Mucosa of stomach (tissue), 1 donor: ENCODE data around the gene PCED1B.
"Not testable (repeated sequence)": the region's sequence is repeated elsewhere in the genome, so short reads cannot be mapped to it uniquely, and the experiment has no call there.

Experiments used
- H3K27me3 ChIP-seq: one replicate; pipeline ENCODE4 v1.7.0; 2013; ENCODE audit warnings: mild to moderate bottlenecking, low read length; ENCODE audit not compliant: control insufficient read depth, insufficient read depth
- H3K36me3 ChIP-seq: one replicate; pipeline ENCODE4 v1.7.0; 2013; ENCODE audit warnings: low read length; ENCODE audit not compliant: control insufficient read depth, insufficient read depth
- H3K4me1 ChIP-seq: one replicate; pipeline ENCODE4 v1.7.0; 2013; ENCODE audit warnings: mild to moderate bottlenecking, low read length; ENCODE audit not compliant: control insufficient read depth, insufficient read depth
- H3K4me3 ChIP-seq: one replicate; pipeline ENCODE4 v1.7.0; 2013; ENCODE audit warnings: low read length
- H3K9ac ChIP-seq: one replicate; pipeline ENCODE4 v1.7.0; 2013; ENCODE audit warnings: mild to moderate bottlenecking, low read length, moderate library complexity
- H3K9me3 ChIP-seq: one replicate; pipeline ENCODE4 v1.7.0; 2013; ENCODE audit warnings: mild to moderate bottlenecking, low read length, moderate library complexity; ENCODE audit not compliant: control insufficient read depth
- donor health status: Pancreatic carcinoma.

PCED1B gene

DNA sequence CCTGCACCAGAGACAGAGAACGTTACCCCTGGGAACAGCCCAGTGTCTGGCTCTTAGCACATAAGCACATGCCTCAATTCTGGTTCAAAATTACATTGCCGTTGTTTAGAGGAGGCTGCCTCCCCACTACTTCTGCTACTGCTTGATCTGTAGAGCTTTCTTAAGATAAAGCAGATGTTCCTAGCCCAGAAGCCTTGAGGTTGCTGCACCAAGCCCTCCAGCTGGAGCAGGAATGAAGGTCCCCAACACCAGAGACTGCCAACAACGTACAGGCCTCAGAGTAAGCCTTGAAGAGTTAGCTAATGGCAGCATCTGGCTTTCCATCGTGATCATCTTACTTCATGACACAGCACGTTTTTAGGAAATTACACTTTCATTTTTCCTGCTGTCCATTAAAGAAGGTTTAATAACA, 35.1 kb downstream of the PCED1B start:
- H3K4me3 ChIP-seq: no peak overlapping the region
- no peak overlapping the region for H3K9ac ChIP-seq
- no peaks in the 10 kb centered on the region for H3K9me3 ChIP-seq
- no peaks in the 10 kb centered on the region for H3K36me3 ChIP-seq
- H3K27me3 ChIP-seq: no peaks in the 10 kb centered on the region
- H3K4me1 ChIP-seq: no peaks in the 10 kb centered on the region

DNA sequence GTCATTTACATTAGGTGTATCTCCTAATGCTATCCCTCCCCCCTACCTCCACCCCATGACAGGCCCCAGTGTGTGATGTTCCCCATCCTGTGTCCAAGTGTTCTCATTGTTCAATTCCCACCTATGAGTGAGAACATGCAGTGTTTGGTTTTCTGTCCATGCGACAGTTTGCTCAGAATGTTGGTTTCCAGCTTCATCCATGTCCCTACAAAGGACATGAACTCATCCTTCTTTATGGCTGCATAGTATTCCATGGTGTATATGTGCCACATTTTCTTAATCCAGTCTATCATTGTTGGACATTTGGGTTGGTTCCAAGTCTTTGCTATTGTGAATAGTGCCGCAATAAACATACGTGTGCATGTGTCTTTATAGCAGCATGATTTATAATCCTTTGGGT, 37.9 kb downstream of the PCED1B start:
- H3K4me1 ChIP-seq, H3K9me3 ChIP-seq, H3K36me3 ChIP-seq, H3K9ac ChIP-seq, H3K27me3 ChIP-seq, H3K4me3 ChIP-seq: not testable (repeated sequence)

DNA sequence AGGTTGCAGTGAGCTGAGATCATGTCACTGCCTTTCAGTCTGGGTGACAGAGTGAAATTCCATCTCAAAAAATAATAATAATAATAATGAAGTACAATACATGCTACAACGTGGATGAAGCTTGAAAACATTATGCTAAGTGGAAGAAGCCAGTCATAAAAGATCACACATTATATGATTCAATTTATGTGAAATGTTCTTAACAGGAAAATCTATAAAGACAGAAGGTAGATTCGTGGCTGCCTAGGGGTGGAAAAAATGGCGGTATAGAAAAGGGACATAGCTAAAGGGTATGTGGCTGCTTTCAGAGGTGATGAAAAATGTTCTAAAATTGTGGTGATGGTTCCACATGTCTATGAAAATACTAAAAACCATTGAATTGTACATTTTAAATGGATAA, 41.3 kb downstream of the PCED1B start:
- no peaks in the 10 kb centered on the region for H3K36me3 ChIP-seq
- H3K4me3 ChIP-seq: no peak overlapping the region
- no peaks in the 10 kb centered on the region for H3K4me1 ChIP-seq
- H3K9me3 ChIP-seq: no peaks in the 10 kb centered on the region
- H3K27me3 ChIP-seq: no peaks in the 10 kb centered on the region
- H3K9ac ChIP-seq: no peak overlapping the region

- Histone ChIP-seq H3K9ac (no peak overlapping the region), H3K4me1 (no peaks in the 10 kb centered on the region), H3K27me3 (no peaks in the 10 kb centered on the region), H3K9me3 (no peaks in the 10 kb centered on the region), H3K4me3 (no peak overlapping the region), H3K36me3 (no peaks in the 10 kb centered on the region)
Measured at GRCh38 chr12:47121146-47121545, 41.7 kb downstream of the PCED1B start.

- Histone ChIP-seq H3K9ac (no peak overlapping the region), H3K36me3 (no peaks in the 10 kb centered on the region), H3K4me1 (no peaks in the 10 kb centered on the region), H3K4me3 (no peak overlapping the region), H3K9me3 (no peaks in the 10 kb centered on the region), H3K27me3 (no peaks in the 10 kb centered on the region)
Measured at GRCh38 chr12:47122602-47123001, 43.2 kb downstream of the PCED1B start.

DNA sequence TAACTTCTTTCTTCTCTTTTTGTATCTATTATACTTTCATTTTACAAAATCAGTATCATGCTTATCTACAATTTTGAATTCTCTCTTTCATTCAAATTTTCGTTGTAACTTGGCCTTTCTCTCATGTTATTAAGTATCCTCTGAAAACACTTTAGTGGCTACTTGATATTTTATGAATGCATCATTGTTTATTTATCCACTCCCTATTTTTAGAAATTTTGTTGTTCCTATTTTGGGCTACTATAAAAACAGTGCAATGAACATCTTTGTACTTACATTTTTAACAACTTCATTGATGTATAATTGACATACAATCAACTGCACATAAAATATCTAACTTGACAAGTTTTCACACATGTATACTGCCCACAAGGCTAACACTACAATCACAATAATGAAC, 44.3 kb downstream of the PCED1B start:
- no peaks in the 10 kb centered on the region for H3K36me3 ChIP-seq
- no peak overlapping the region for H3K4me3 ChIP-seq
- H3K27me3 ChIP-seq: no peaks in the 10 kb centered on the region
- H3K9me3 ChIP-seq: no peaks in the 10 kb centered on the region
- H3K9ac ChIP-seq: no peak overlapping the region
- H3K4me1 ChIP-seq: no peaks in the 10 kb centered on the region

- Histone ChIP-seq H3K36me3 (no peaks in the 10 kb centered on the region), H3K9ac (no peak overlapping the region), H3K27me3 (no peaks in the 10 kb centered on the region), H3K4me3 (no peak overlapping the region), H3K4me1 (no peaks in the 10 kb centered on the region), H3K9me3 (no peaks in the 10 kb centered on the region)
Measured at GRCh38 chr12:47124451-47124850, 45.0 kb downstream of the PCED1B start.

- Histone ChIP-seq H3K27me3 (no peaks in the 10 kb centered on the region), H3K36me3 (no peaks in the 10 kb centered on the region), H3K9ac (no peak overlapping the region), H3K4me3 (no peak overlapping the region), H3K4me1 (no peaks in the 10 kb centered on the region), H3K9me3 (no peaks in the 10 kb centered on the region)
Measured at GRCh38 chr12:47126246-47126645, 46.8 kb downstream of the PCED1B start.

DNA sequence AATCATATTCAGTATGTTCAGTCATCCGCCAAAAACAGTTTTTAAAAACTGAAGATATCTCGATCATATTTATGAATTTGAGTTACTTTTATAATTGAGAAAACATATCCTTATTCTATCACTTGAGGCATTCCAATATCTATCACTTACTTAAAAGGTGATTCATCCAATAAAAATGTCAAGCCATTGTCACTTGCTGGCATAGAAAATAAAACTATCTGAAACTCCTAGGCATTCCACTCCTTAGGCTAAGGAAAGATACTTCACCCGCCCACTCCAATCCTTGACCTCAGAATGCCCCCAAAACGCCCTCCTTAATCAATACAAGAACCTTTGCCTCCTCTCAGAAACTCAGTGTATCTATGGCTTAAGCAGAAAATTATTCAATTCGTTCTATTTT, 51.6 kb downstream of the PCED1B start:
- Histone ChIP-seq H3K4me1 (no peaks in the 10 kb centered on the region), H3K27me3 (no peaks in the 10 kb centered on the region), H3K4me3 (no peak overlapping the region), H3K9me3 (no peaks in the 10 kb centered on the region), H3K9ac (no peak overlapping the region), H3K36me3 (no peaks in the 10 kb centered on the region)

GRCh38 chr12:47134005-47134404, 54.6 kb downstream of the PCED1B start:
- no peaks in the 10 kb centered on the region for H3K27me3 ChIP-seq
- H3K4me3 ChIP-seq: no peak overlapping the region
- H3K9me3 ChIP-seq: no peaks in the 10 kb centered on the region
- H3K36me3 ChIP-seq: no peaks in the 10 kb centered on the region
- H3K9ac ChIP-seq: no peak overlapping the region
- no peaks in the 10 kb centered on the region for H3K4me1 ChIP-seq

DNA sequence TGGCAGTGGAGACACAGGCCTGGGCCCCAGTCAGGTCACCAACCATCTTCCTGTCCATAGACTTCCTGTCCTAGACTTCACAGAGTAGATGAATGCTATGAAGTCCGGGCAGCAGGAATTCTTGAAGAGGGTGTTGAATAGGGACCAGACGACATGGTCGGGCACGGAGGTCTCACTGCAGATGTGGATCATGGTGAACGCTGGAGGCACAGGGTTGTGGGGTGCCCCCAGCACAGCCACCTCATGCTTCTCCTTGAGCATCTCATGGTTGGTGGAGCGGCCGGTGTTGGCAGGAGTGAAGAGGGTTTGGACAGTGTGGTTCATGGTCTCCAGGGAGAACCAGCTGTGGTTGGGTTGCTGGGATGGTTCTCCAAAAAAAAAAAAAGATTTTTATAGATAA, 56.2 kb downstream of the PCED1B start:
- Histone ChIP-seq H3K4me3 (no peak overlapping the region), H3K27me3 (no peaks in the 10 kb centered on the region)

GRCh38 chr12:47139000-47139681, 59.7 kb downstream of the PCED1B start:
- Histone ChIP-seq H3K27me3 (no peaks in the 10 kb centered on the region), H3K36me3 (no peaks in the 10 kb centered on the region), H3K9me3 (no peaks in the 10 kb centered on the region), H3K9ac (no peak overlapping the region), H3K4me1 (no peaks in the 10 kb centered on the region), H3K4me3 (no peak overlapping the region)

More for the DNA sequence above, 56.2 kb downstream of the PCED1B start:
- Histone ChIP-seq H3K9me3 (no peaks in the 10 kb centered on the region), H3K36me3 (no peaks in the 10 kb centered on the region), H3K4me1 (no peaks in the 10 kb centered on the region), H3K9ac (no peak overlapping the region)

DNA sequence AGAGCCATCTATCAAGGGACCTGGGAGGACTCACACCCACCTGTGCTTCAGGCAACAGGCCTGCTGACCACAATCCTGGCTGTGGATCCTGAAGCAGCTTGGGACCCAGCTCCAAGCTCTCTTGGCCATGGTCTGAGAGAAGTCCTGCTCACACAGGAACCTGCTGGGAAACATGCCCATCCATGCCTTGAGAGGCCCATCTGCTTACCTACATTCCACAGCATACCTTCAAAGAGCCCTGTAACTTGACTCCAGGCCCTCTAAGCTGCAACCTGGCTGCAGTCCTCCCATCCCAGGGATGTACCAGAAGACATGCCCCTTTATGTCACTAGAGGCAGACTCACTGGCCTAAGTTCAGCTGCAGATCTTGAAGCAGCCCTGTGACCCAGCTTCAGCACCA, 62.0 kb downstream of the PCED1B start:
- H3K36me3 ChIP-seq: no peaks in the 10 kb centered on the region
- H3K9me3 ChIP-seq: no peaks in the 10 kb centered on the region
- H3K9ac ChIP-seq: no peak overlapping the region
- no peak overlapping the region for H3K4me3 ChIP-seq
- no peaks in the 10 kb centered on the region for H3K27me3 ChIP-seq
- H3K4me1 ChIP-seq: no peaks in the 10 kb centered on the region
